NCI-H1092 (cell line): ENCODE data around the gene AHI1.
A peak's percentile ranks its signal among the peaks of the same experiment; 100 is the strongest.
"Not testable (repeated sequence)": the region's sequence is repeated elsewhere in the genome, so short reads cannot be mapped to it uniquely, and the experiment has no call there.

Source experiments
- DNase-seq: peaks from one replicate; lab custom pipeline; 2025; lab: John Stamatoyannopoulos, UW

AHI1 gene

DNA sequence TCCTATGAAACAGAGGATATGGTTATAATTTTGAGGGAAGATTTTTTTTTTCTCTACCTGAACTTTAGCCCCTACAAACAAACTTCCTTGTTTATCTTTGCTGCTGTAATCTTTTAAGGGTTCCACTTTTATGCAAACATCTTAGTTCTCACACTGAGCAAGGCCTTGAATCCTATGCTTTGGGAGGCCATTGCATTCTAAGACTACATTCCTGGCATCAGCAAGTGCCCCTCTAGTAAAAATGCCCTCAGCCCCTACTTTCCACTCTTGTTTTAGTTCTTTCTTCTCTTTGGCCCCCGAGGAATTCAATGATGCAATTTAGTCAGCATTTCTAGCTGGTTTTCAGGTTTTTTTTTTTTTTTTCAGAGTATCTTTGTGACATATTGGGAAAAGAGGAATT lies 8.1 kb upstream of the AHI1 start:
- no peak for DNase-seq

DNA sequence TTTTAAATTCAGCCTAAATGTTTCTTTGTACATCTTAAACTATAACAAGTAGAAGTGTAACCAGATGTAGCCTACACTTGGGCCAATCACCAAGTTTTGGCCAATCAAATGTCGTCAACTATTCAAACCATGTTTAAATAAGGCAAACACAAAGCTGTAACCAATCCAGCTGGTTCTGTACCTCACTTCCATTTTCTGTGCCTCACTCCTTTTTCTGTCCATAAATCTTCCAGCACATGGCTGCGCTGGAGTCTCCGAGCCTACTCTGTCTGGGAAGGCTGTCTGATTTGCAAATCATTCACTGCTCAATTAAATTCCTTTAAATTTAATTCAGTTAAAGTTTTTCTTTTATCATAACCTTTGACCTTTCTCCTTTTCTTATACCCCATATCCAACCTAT lies 7.7 kb upstream of the AHI1 start:
- no peak for DNase-seq

DNA sequence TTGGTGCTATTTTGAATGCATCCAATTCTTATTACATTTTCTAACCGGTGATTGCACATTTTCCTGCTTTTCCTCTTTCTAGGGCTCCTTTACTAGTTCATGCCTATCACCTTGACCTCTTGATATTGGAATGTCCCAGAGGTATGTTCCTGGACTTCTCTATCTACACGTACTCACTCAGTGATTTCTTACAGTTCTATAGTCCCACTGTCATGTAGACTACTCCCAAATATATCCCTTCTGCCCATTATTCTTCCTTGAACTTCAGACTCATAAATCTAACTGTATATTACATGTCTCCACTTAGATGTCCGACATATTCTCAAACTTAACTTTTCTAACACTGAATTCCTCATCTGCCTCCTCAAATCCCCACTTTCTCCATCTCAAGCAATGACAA lies 7.2 kb upstream of the AHI1 start:
- DNase-seq = no peak

DNA sequence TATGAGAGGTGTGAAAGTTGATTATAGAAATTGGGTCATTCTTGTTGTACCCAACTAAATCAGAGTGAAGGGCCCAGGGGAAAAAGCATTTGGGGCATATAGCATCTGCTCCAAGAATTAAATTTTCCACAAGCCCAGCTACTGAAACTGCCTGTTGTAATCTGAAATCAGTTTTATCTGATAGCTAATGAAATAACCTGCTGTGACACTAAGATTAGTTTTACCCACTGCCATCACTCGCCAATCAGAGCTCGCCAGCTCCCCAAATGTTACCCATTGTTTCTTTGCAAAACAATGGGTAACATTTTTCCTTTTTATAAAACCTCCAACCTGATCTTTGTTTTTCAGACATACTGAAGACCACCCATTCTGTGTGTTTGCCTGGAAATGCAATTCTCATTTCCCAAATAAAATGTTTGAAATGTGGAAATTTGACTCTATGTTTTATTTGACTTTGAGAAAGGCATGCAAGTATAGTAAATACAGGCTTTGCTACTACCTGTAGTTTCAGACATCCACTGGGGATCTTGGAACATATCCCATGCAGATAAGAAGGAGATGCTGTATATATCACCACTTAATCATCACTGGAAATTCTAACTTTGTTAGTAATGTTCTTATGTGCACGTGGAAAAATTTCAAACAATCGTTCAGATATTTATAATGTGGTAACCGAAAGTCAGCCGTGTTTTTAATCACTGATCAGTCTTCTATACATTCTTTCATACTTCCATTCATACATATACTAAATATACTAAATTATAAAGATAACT lies 6.3 kb upstream of the AHI1 start:
- DNase-seq = no peak

DNA sequence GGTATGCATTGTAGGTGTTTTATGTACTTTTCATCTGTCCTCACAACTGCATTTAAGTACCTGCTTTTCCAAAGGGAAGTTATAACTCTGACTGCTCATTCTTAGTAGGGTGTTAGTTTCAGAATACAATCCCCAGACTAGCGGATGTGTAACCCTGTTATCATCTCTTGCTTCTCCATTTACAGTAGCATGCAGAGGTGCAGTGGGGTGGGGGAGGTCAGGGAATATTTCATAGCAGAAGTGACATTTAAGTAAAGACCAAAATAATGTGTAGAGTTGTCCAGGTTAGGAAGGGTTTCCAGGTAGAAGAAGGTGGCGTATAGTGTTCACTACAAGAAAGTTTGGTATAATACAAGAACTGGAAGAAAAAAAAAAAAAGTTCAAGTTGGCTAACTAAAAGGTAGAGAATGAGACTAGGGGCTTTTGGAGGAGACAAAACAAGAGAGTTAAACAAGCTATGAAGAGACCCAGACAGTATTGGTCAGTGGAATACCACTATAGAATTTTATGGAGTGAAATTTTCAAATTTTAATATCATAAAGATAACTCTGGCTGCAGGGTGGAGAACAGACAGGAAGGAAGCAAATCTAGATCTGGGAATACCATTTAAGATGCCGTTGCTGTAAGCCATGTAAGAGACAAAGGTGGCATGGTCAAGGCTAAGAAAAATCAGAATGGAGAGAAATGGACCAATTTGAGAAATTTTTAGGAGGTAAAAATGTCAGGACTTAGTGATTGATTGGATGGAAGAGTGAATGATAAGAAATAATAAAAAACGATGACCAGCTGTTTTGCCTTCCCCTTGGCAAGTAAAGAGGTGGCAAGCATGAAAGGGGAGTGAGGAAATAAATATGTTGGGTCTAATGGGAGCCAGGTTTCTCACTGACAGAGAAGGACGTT lies 2.2 kb upstream of the AHI1 start:
- no peak for DNase-seq

DNA sequence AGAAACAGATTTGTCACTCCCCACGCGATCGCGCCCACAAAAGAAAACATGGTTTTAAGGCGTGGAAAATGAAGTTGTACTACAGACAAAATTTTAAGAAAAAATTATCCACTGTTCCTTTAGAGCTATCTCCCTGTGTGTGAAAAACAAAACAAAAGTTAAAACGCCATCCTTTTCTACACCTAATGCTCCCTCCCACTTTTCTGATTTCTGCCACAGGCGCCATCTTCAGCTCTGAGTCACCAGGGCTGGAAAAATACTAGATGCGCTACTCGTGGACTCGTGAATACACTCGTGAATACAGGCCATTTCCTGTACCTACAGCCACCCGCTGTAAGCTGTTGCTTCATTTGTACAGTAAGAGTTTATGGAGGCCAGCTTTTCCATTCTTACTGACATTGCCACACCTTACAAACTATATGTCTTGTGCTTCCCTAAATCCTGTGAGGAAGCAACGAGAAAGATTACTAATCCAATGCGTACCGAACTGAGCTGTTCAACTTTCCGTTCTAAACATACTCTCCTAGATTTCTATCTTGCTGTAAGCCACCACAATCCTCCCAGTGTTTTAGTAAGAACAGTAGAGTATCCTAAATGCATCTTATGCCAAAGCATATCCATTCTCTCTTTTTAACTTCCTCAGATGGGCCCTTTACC lies 773 bp upstream of the AHI1 start:
- peak; percentile 65 for DNase-seq

DNA sequence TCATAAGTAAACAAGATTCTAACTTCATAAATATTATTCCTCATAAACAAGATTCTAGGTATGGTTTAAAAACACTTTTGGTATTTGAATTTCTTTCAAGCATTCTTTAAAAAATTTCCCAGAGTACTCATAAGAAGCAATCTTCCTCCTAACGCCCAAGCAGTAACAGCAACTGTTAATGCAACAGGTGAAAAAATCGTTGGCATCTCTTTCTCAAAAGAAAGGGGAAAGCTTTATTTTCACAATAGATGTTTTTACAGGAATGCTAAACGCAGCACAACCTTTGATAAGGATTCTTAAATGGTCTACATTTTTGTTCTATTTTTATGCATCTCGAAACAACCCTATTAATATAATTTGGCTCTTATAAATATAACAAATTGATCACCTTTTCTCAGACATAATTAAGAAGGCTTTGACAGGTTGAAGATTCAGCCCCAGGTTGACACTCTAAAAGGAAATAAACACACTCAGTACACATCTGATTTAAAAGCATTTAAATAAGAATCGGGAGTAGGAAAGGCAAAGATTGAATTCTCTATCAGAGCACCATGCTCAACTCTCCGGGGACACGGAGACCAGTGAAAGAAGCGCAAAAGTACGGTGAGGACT lies 634 bp downstream of the AHI1 start:
- DNase-seq = no peak

DNA sequence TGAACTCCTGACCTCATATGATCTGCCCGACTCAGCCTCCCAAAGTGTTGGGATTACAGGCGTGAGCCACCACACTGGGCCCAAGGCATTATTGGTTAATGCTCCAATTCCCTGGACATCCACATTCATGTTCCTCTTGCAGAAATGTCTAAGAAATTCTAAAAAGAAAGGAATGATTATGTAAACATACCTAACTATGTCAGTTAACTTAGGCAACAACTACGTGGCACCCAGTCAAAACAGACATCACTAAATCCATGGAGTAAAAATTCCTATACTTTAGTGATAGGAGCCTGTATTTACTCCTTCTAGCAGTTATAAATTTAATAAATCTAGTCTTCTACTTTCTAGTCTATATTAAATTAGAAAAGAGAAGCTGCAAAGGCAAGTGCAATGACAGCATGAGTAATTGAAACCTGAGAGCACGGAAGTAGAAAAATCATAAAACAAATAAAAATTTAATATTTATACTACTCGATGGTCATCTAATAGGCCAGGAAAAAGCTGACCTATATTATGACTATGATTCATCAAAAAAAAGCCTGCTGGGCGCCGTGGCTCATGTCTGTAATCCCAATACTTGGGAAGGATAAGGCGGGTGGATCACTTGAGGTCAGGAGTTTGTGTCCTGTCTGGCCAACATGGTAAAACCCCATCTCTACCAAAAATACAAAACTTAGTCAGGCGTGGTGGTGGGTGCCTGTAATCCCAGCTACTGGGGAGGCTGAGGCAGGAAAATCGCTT lies 4.2 kb downstream of the AHI1 start:
- DNase-seq = no peak

DNA sequence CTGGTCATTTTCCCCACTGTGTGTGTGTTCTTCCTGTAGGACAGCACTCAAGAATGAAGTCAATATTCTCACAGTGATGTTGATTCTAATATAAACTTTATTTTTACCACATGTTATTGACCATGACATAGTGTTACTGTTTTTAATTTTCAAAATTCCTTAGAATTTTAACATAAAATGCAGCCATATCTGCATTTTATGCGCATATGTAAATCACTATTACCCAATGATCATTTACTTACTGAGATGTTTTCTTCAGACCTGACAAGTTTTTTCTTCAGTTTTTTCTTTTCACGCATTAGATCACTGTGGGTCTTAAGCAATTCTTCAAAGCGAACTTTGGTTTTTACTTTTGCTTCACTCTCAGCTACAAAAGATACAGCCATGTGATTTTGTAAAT lies 7.2 kb downstream of the AHI1 start:
- DNase-seq = no peak

DNA sequence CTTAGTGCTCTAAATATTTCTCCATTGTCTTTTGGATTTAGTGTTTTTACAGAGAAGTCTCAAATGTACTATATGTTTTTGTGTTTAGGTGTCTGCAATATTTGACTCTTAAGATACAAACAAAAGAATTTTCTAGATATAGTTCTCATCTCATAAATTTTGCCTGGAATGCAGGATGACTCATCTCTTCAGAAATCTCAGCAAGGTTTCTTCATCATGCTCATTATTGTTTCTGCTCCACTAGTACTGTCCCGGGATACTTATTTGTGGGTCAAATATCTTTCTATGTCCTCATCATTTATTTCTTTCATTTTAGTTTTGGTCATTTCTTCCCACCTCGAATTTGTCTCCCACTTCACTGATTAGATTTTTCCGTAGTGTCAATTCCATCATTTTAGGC lies 9.5 kb downstream of the AHI1 start:
- DNase-seq = no peak

DNA sequence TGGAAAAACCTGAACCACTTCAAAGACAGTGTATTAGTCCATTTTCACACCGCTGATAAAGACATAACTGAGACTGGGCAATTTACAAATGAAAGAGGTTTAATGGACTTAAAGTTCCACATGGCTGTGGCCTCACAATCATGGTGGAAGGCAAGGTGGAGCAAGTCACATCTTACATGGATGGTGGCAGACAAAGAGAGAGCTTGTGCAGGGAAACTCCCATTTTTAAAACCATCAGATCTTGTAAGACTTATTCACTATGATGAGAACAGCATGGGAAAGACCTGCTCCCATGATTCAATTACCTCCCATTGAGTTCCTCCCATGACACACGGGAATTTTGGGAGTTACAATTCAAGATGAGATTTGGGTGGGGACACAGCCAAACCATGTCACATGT lies 13.6 kb downstream of the AHI1 start:
- DNase-seq = not testable (repeated sequence)

DNA sequence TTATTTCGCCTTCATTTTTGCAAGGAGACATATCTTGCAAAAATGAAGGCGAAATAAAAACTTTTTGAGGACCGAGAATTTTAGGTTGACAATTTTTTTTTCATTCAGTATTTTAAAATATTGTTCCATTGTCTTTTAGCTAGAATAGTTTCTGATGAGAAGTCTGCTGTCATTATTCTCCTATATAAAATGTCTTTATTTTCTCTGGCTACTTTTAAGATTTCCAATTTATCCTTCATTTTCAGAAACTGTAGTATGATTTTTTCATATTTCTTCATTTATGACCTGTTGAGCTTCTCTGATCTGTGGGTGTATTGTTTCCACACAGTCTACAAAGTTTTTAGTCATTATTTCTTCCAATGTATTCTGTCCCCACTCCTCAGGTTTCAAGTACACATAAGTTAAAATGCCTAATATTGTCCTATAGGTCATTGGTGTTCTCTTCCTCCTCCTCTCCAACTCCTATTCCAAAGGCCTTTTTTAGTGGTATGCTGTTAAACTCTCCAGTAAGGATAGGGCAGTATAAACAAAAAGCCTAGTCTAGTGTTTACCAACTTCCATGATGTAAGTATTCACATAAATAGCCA lies 15.7 kb downstream of the AHI1 start:
- DNase-seq = no peak

DNA sequence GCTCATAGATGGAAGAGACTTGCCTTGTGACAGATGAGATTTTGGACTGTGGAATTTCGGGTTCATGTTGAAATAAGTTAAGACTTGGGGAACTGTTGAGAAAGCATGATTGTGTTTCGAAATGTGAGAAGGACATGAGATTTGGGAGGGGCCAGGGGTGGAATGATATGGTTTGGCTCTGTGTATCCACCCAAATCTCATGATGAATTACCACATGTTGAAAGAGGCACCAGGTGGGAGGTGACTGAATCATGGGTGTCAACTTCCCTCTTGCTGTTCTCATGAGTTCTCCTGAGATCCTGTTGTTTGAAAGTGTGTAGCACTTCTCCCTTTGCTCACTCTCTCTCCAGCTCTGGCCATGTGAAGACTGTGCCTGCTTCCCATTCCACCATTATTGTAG lies 17.9 kb downstream of the AHI1 start:
- DNase-seq = no peak

DNA sequence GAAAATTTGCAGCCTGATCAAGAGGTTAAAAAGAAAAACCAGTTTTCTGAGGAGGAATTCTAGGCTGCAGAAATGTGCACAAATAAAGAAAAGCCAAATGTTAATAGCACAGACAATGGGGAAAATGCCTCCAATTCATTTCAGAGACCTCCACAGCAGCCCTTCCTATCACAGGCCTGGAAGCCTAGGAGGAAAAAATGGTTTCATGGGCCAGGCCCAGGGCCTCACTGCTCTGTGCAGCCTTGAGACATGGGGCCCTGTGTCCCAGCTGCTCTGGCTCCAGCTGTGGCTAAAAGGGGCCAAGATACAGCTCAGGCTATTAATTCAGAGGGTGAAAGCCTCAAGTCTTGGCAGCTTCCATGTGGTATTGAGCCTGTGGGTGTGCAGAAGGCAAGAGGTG lies 18.9 kb downstream of the AHI1 start:
- no peak for DNase-seq

DNA sequence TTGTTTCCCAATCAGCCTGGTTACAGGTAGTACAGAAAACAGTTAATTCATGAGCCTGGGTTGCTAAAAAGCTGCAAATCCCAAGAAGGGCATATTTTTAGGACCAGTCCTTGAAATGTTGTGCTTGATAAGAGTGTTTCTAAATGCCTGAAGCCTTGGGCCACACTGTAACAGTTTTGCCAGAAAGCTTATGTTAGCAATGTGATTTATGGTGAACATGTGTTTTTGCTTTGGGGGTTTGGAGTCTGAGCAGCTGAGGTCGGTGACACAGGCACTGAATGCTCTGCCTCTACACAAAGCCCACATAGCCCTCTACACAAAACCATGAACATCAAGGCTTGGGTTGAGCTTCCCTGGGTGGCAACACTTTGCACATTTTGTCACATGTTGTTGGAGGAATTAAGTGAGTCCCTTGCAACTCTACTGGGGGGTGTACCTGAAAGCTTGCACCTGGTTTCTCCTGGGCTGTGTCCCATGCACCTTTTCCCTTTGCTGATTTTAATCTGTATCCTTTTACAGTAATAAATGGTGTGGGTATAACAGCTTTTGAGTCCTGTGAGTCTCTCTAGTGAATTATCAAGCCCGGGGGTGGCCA lies 22.2 kb downstream of the AHI1 start:
- no peak for DNase-seq

DNA sequence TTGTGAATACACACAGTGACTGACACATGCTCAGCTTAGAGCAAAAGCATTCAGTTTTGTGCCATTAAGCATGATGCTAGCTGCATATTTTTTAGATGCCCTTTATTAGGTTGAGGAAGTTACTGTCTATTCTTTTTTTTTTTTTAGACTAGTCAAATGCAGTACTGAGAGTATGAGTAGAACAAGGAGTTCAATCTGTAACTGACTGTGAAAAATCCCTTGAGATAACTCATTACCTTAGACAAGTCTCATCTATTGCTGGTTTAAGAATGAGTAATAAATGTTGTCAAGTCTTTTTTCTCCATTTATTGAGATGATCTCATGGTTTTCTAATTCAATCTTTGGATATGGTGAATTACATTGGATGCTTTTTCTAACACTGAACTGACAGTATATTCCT lies 23.2 kb downstream of the AHI1 start:
- DNase-seq = no peak

DNA sequence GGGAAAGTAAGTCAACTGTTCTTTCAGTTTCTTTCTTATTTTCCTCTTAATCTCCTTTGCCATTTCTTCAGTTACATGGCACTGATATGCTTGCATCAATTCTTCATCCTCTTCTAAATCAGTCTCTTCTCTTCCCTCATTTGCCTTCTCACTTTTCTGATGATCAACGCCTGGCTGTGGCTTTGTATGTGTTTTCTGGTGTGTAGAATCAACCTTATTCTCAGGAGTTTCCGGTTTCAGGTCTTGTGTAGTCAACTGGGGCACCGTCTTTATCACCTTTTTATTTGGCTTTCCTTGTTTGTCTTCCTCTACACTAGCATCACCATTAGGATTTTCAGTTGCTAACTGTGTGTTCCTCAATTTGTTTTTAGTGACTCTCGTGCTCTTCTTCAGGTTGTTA lies 31.6 kb downstream of the AHI1 start:
- no peak for DNase-seq

DNA sequence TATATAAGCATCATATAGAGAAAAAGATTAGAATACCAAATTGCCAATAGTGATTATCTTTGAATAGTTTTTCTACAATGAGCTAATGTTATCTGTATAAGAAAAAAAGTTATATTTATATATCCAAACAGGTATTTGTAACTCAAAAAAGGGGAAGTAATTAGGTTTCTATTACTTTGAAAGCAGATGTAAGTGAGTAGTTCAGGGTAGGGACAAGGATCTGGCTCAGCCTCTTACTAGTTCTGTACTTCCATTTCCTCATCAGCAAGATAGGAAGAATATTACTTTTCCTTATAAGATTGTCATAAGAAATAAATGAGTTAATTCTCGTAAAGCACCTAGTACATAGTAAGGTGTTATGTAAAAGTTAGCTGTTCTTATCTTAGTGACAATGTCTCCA lies 32.2 kb downstream of the AHI1 start:
- no peak for DNase-seq

DNA sequence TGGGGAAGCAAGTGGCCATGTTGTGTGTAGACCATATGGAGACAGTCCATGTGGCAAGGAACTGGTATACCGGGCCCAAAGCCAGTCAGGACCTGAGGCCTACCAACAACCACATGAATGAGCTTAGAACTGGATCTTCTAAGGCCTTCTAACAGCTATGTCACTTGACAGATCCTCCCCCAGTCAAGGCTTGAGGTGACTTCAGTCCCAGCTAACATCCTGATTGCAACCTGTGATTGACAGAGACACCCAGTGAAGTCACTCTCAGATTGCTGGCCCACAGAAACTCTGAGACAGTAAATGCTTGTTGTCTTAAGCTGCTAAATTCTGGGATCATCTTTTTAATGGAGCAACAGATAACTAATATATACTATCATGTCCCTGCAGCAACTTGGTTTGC lies 32.9 kb downstream of the AHI1 start:
- no peak for DNase-seq

DNA sequence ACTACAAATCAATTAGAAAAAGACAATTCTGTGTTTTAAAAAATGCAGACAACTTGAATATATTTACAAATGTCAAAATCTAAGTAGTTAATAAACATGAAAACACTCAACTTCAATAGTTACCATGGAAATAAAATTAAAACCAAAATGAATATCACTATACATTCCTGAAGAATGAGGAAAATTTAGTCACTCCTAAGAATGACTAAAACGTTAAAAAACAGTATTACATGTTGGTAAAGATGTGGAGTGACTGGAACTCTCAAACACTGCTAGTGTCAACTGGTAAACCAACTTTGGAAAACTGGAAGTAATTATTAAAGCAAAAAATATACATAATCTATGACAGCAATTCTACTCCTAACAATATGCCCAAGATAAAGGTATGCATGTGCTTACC lies 36.3 kb downstream of the AHI1 start:
- no peak for DNase-seq

DNA sequence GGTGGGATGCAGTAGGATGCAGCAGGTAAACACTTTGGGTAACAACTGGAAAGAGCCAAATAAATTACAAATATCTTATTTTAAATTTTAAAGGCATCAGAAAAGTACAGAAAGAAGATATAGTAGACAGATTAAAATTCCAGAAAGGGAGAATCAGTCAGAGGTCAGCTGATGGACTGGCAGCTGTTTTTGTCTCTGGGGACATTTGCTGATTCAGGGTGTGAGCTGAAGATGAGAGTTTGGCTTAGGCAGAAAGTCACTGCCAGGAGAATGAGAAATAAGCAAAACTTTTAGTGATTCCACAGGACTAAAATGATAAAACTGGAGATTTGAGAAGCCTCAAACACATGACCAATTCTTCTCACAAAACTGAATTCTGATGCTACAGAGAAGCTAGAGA lies 39.5 kb downstream of the AHI1 start:
- no peak for DNase-seq
